Osteoblast (primary cell): ENCODE measurements around the gene PCDH15. TPM values are rescaled to one million over a fixed set of nuclear protein-coding genes. Genes with fewer than 3 reads are reported as not detected.

Experiments used
- DNase-seq: peaks from one replicate; pipeline ENCODE4 v3.0.0; 2011; ENCODE audit warnings: low spot score, mixed read lengths; ENCODE audit not compliant: insufficient read length; ENCODE audit errors: missing footprints
- H2AFZ ChIP-seq: 2 replicates; pipeline ENCODE4 v1.6.0; 2011; ENCODE audit warnings: mild to moderate bottlenecking, low read length
- H3K27ac ChIP-seq: 2 replicates; pipeline ENCODE4 v1.5.1; 2011; ENCODE audit warnings: mild to moderate bottlenecking, low read depth, low read length, moderate library complexity
- H3K27me3 ChIP-seq: 2 replicates; pipeline ENCODE4 v1.6.0; 2012; ENCODE audit warnings: mild to moderate bottlenecking, control low read depth, inconsistent platforms, low read length, moderate library complexity; ENCODE audit not compliant: insufficient read depth
- H3K36me3 ChIP-seq: 2 replicates; pipeline ENCODE4 v1.5.1; 2011; ENCODE audit warnings: mild to moderate bottlenecking, low read length, control low read depth, moderate library complexity; ENCODE audit not compliant: insufficient read depth
- H3K4me1 ChIP-seq: 2 replicates; pipeline ENCODE4 v1.5.1; 2011; ENCODE audit warnings: mild to moderate bottlenecking, low read length, control low read depth, moderate library complexity; ENCODE audit not compliant: insufficient read depth
- H3K4me2 ChIP-seq: 2 replicates; pipeline ENCODE4 v1.6.0; 2011; ENCODE audit warnings: mild to moderate bottlenecking, low read length; ENCODE audit not compliant: insufficient read depth
- H3K4me3 ChIP-seq: fragments of 200-600 bp; sonication (generic); 3 replicates; pipeline ENCODE4 v1.5.1; 2012; ENCODE audit warnings: mild to moderate bottlenecking, low read length, inconsistent platforms; ENCODE audit not compliant: insufficient read depth
- H3K79me2 ChIP-seq: 2 replicates; pipeline ENCODE4 v1.6.0; 2012; ENCODE audit warnings: mild to moderate bottlenecking, low read length, control low read depth, inconsistent platforms; ENCODE audit not compliant: insufficient read depth
- H3K9me3 ChIP-seq: 2 replicates; pipeline ENCODE4 v1.5.1; 2011; ENCODE audit warnings: low read depth, low read length, control low read depth
- H4K20me1 ChIP-seq: 2 replicates; pipeline ENCODE4 v1.6.0; 2012; ENCODE audit warnings: mild to moderate bottlenecking, low read length, control low read depth; ENCODE audit not compliant: insufficient read depth
- small RNA-seq: library from RNA; depleted of rRNA; stranded (forward); fragments of <200 nt; gene quantifications from one replicate; pipeline ENCODE3, GENCODE V24; 2012
- total RNA-seq: library from RNA; depleted of rRNA; stranded (reverse); fragments of >200 nt; gene quantifications from 2 replicates; pipeline ENCODE4 v1.2.3, GENCODE V29; 2012
- TF ChIP-seq, protein P1 (sequence below): IDR thresholded peaks from 2 replicates; pipeline ENCODE4 v1.5.1; 2011; ENCODE audit warnings: mild to moderate bottlenecking, low read depth, low read length, moderate library complexity; ENCODE audit errors: extremely low read depth

Gene PCDH15
- total RNA-seq, 1 donor: not detected

- Histone ChIP-seq H3K4me3 (no peak overlapping the region), H3K36me3 (no peaks in the 10 kb centered on the region), H3K27me3 (no peaks in the 10 kb centered on the region), H3K4me2 (no peak overlapping the region), H3K79me2 (no peaks in the 10 kb centered on the region), H3K9me3 (peaks cover 2% of the 10 kb centered on the region), H2AFZ (no peak overlapping the region), H3K27ac (no peak overlapping the region), H4K20me1 (no peaks in the 10 kb centered on the region), H3K4me1 (no peaks in the 10 kb centered on the region)
- no peak for DNase-seq
- TF ChIP-seq, protein P1, sequence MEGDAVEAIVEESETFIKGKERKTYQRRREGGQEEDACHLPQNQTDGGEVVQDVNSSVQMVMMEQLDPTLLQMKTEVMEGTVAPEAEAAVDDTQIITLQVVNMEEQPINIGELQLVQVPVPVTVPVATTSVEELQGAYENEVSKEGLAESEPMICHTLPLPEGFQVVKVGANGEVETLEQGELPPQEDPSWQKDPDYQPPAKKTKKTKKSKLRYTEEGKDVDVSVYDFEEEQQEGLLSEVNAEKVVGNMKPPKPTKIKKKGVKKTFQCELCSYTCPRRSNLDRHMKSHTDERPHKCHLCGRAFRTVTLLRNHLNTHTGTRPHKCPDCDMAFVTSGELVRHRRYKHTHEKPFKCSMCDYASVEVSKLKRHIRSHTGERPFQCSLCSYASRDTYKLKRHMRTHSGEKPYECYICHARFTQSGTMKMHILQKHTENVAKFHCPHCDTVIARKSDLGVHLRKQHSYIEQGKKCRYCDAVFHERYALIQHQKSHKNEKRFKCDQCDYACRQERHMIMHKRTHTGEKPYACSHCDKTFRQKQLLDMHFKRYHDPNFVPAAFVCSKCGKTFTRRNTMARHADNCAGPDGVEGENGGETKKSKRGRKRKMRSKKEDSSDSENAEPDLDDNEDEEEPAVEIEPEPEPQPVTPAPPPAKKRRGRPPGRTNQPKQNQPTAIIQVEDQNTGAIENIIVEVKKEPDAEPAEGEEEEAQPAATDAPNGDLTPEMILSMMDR: no peak
Measured at GRCh38 chr10:53771701-53772100, 1029.3 kb downstream of the PCDH15 start.

GRCh38 chr10:53770903-53771302, 1030.1 kb downstream of the PCDH15 start:
- Histone ChIP-seq H3K36me3 (no peaks in the 10 kb centered on the region), H3K4me1 (no peaks in the 10 kb centered on the region), H3K4me2 (no peak overlapping the region), H3K27ac (no peak overlapping the region), H3K27me3 (no peaks in the 10 kb centered on the region), H3K79me2 (no peaks in the 10 kb centered on the region), H3K9me3 (no peaks in the 10 kb centered on the region), H4K20me1 (no peaks in the 10 kb centered on the region), H3K4me3 (no peak overlapping the region), H2AFZ (no peak overlapping the region)
- no peak for DNase-seq
- TF ChIP-seq, protein P1: no peak

DNA sequence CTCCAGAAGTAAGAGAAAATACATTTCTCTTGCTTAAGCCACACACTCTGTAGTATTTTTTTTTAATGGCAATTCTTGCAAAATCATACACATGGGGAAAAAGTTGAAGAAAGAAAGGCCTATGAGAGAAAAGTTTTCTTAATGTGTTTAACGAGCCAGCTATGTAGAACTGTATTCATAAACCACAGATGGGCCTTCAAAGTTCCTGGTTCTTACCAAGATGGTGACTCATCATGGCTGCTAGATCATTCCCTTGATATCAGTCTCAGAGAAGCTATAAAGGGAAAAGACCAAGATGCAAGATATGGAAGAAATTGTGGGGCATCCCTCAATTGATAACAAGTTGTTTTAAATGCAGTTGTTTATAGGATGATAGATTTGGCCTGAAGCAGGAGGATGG, 1035.7 kb downstream of the PCDH15 start:
- DNase-seq: no peak
- no peaks in the 10 kb centered on the region for H3K9me3 ChIP-seq
- no peak overlapping the region for H3K4me2 ChIP-seq
- H2AFZ ChIP-seq: no peak overlapping the region
- H3K79me2 ChIP-seq: no peaks in the 10 kb centered on the region
- no peaks in the 10 kb centered on the region for H3K36me3 ChIP-seq
- no peaks in the 10 kb centered on the region for H3K27me3 ChIP-seq
- TF ChIP-seq, protein P1: no peak
- no peaks in the 10 kb centered on the region for H4K20me1 ChIP-seq
- no peaks in the 10 kb centered on the region for H3K4me1 ChIP-seq
- H3K27ac ChIP-seq: no peak overlapping the region
- H3K4me3 ChIP-seq: no peak overlapping the region

DNA sequence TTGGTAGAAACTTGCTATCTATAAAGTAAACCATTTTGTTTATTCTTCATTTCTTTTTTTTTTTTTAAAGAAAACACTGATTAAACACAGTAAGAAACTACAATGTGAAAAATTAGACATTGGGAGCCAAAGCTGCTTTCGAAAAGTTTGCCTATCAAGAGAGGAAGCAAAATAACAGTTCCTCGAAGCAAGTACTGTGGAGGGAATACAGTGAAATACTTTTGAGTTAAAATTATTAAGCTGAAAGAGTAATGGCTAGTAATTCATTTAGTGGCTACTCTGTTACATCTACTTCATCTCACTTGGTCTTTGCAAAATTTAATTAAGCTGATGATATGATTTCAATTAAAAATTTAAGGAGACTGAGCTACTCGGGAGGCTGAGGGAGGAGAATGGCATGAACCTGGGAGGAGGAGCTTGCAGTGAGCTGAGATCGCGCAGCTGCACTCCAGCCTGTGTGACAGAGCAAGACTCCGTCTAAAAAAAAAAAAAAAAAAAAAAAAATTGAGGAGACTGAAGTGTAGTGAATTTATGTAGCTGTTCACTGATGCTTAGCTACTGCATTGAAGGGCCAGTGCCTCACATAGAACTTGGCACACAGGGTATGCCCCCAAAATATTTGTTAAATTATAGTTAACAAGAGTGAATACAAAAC, 1046.3 kb downstream of the PCDH15 start:
- Histone ChIP-seq H4K20me1 (no peaks in the 10 kb centered on the region), H3K27me3 (no peaks in the 10 kb centered on the region), H3K79me2 (no peaks in the 10 kb centered on the region), H3K27ac (no peak overlapping the region), H3K36me3 (no peaks in the 10 kb centered on the region), H3K4me2 (no peak overlapping the region), H2AFZ (no peak overlapping the region), H3K4me1 (no peaks in the 10 kb centered on the region), H3K4me3 (no peak overlapping the region), H3K9me3 (no peaks in the 10 kb centered on the region)
- DNase-seq: no peak
- TF ChIP-seq, protein P1: no peak

Small RNAs within 50 kb of the gene (small RNA-seq; reads per million reads assigned to genes)
- gene AL365496.1: not detected
- not detected for gene MIR548F1
- not detected for gene RNU6-687P
